ENCODE data around the gene SLC7A4.

- TF ChIP-seq CEBPB (IDR thresholded peaks at IDR 0.05; ENCODE audit: low read depth, low read length) (no peak), SIN3A (conservative IDR thresholded peaks at IDR 0.05 in 1 of 2, IDR thresholded peaks at IDR 0.05 in 1 of 2; ENCODE audit: low read depth in 1 of 2, low read length in 2 of 2) (no peak), HDAC2 (IDR thresholded peaks at IDR 0.05; ENCODE audit: borderline replicate concordance in 1 of 2, low read depth in 2 of 2, low read length in 2 of 2) (no peak), RAD21 (IDR thresholded peaks at IDR 0.05 in 1 of 2, conservative IDR thresholded peaks at IDR 0.05 in 1 of 2; ENCODE audit: low read depth in 2 of 2, low read length in 2 of 2) (no peak), CTCF (IDR thresholded peaks at IDR 0.05; ENCODE audit: control extremely low read depth in 1 of 3, insufficient read depth in 1 of 3, low read depth in 1 of 3, low read length in 3 of 3) (no peak), POLR2A (IDR thresholded peaks at IDR 0.05; ENCODE audit: control extremely low read depth in 1 of 2, low read depth in 2 of 2, low read length in 2 of 2) (0 out of 3 replicates have a peak, but pooled peaks of 1 of the 2 experiments have one; percentile 46), CREB1 (IDR thresholded peaks at IDR 0.05) (no peak), POLR2AphosphoS5 (IDR thresholded peaks at IDR 0.05; ENCODE audit: low read depth, low read length) (0 out of 2 replicates have a peak, but pooled peaks have one; percentile 36), GABPA (IDR thresholded peaks at IDR 0.05; ENCODE audit: borderline replicate concordance, insufficient read depth, low read length) (no peak), SP1 (IDR thresholded peaks at IDR 0.05; ENCODE audit: low read depth, low read length) (no peak), MAX (IDR thresholded peaks at IDR 0.05) (no peak), YY1 (IDR thresholded peaks at IDR 0.05; ENCODE audit: low read depth, low read length) (no peak), EZH2 (IDR thresholded peaks at IDR 0.05; ENCODE audit: low read depth, low read length, severe bottlenecking) (no peak)
Observed at GRCh38 chr22:21013657-21014201, 18.6 kb downstream of the SLC7A4 start.

All from H1 (cell line).